T-helper 2 cell treated with Interferon-gamma antibody and Interleukin-4, amounts not matched to agents 5 μg/mL and 100 μg/mL, for 36 hours (primary cell): Measurements from ENCODE around the gene CHST5.
A peak's percentile ranks its signal among the peaks of the same experiment; 100 is the strongest.
"Not testable (repeated sequence)": the region's sequence is repeated elsewhere in the genome, so short reads cannot be mapped to it uniquely, and the experiment has no call there.

Experiments
- DNase-seq: peaks from one replicate; pipeline ENCODE4 v3.0.0; 2021; ENCODE audit warnings: low spot score
- H3K27ac Mint-ChIP-seq: one replicate; pipeline ENCODE4 v1.8.0; 2021; ENCODE audit warnings: mild to moderate bottlenecking, mixed read lengths
- H3K27me3 Mint-ChIP-seq: one replicate; pipeline ENCODE4 v1.8.0; 2021; ENCODE audit warnings: low read depth, mixed read lengths
- H3K36me3 Mint-ChIP-seq: one replicate; pipeline ENCODE4 v1.8.0; 2021; ENCODE audit warnings: low read depth, mixed read lengths
- H3K4me1 Mint-ChIP-seq: one replicate; pipeline ENCODE4 v1.8.0; 2021; ENCODE audit warnings: low read depth, mixed read lengths
- H3K4me3 Mint-ChIP-seq: one replicate; pipeline ENCODE4 v1.8.0; 2022; ENCODE audit warnings: mild to moderate bottlenecking, moderate library complexity, mixed read lengths
- H3K9me3 Mint-ChIP-seq: one replicate; pipeline ENCODE4 v1.8.0; 2021; ENCODE audit warnings: mixed read lengths

CHST5 gene

GRCh38 chr16:75537776-75538175 lies 1.9 kb upstream of the CHST5 start:
- DNase-seq = no peak
- Mint-ChIP-seq H3K27me3 (no peaks in the 10 kb centered on the region), H3K36me3 (no peaks in the 10 kb centered on the region), H3K4me1 (peaks cover 2% of the 10 kb centered on the region), H3K27ac (no peak overlapping the region), H3K9me3 (no peaks in the 10 kb centered on the region), H3K4me3 (no peak overlapping the region)

- Mint-ChIP-seq H3K9me3 (no peaks in the 10 kb centered on the region), H3K27me3 (no peaks in the 10 kb centered on the region), H3K4me1 (peaks cover under 1% of the 10 kb centered on the region), H3K36me3 (no peaks in the 10 kb centered on the region), H3K27ac (no peak overlapping the region), H3K4me3 (no peak overlapping the region)
- no peak for DNase-seq
Observed at GRCh38 chr16:75535211-75535843, 581 bp downstream of the CHST5 start.

- no peak for DNase-seq
- H3K36me3 Mint-ChIP-seq = no peaks in the 10 kb centered on the region
- H3K4me1 Mint-ChIP-seq = no peaks in the 10 kb centered on the region
- no peak overlapping the region for H3K27ac Mint-ChIP-seq
- H3K9me3 Mint-ChIP-seq = no peaks in the 10 kb centered on the region
- no peaks in the 10 kb centered on the region for H3K27me3 Mint-ChIP-seq
- H3K4me3 Mint-ChIP-seq = no peak overlapping the region
Observed at GRCh38 chr16:75534560-75535205, 1.2 kb downstream of the CHST5 start.

GRCh38 chr16:75532791-75533190 lies 3.1 kb downstream of the CHST5 start:
- Mint-ChIP-seq H3K4me3 (no peak overlapping the region), H3K4me1 (no peaks in the 10 kb centered on the region), H3K36me3 (no peaks in the 10 kb centered on the region), H3K9me3 (no peaks in the 10 kb centered on the region), H3K27ac (no peak overlapping the region), H3K27me3 (no peaks in the 10 kb centered on the region)
- no peak for DNase-seq

- Mint-ChIP-seq H3K27me3 (no peaks in the 10 kb centered on the region), H3K36me3 (no peaks in the 10 kb centered on the region), H3K9me3 (no peaks in the 10 kb centered on the region), H3K4me3 (no peak overlapping the region), H3K4me1 (no peaks in the 10 kb centered on the region), H3K27ac (no peak overlapping the region)
- no peak for DNase-seq
Observed at GRCh38 chr16:75532142-75532765, 3.7 kb downstream of the CHST5 start.

- DNase-seq = no peak
- no peaks in the 10 kb centered on the region for H3K9me3 Mint-ChIP-seq
- H3K36me3 Mint-ChIP-seq = no peaks in the 10 kb centered on the region
- H3K4me1 Mint-ChIP-seq = no peaks in the 10 kb centered on the region
- H3K27ac Mint-ChIP-seq = no peak overlapping the region
- no peak overlapping the region for H3K4me3 Mint-ChIP-seq
- H3K27me3 Mint-ChIP-seq = no peaks in the 10 kb centered on the region
Observed at GRCh38 chr16:75529959-75530358, 5.9 kb downstream of the CHST5 start.

GRCh38 chr16:75529056-75529905 lies 6.6 kb downstream of the CHST5 start:
- Mint-ChIP-seq H3K9me3 (no peaks in the 10 kb centered on the region), H3K4me3 (no peak overlapping the region), H3K27me3 (no peaks in the 10 kb centered on the region), H3K36me3 (no peaks in the 10 kb centered on the region), H3K4me1 (no peaks in the 10 kb centered on the region), H3K27ac (no peak overlapping the region)
- DNase-seq = no peak

GRCh38 chr16:75527825-75528299 lies 8.0 kb downstream of the CHST5 start:
- Mint-ChIP-seq H3K27ac (no peak overlapping the region), H3K27me3 (no peaks in the 10 kb centered on the region), H3K9me3 (no peaks in the 10 kb centered on the region)

GRCh38 chr16:75526032-75526790 lies 9.7 kb downstream of the CHST5 start:
- Mint-ChIP-seq H3K9me3 (no peaks in the 10 kb centered on the region), H3K4me1 (no peaks in the 10 kb centered on the region), H3K27me3 (peaks cover 3% of the 10 kb centered on the region), H3K27ac (no peak overlapping the region), H3K4me3 (no peak overlapping the region), H3K36me3 (no peaks in the 10 kb centered on the region)
- no peak for DNase-seq

More at GRCh38 chr16:75527825-75528299, 8.0 kb downstream of the CHST5 start:
- Mint-ChIP-seq H3K36me3 (no peaks in the 10 kb centered on the region), H3K4me3 (no peak overlapping the region), H3K4me1 (no peaks in the 10 kb centered on the region)
- DNase-seq = no peak

- Mint-ChIP-seq H3K27ac (no peak overlapping the region), H3K9me3 (no peaks in the 10 kb centered on the region), H3K36me3 (no peaks in the 10 kb centered on the region), H3K4me3 (no peak overlapping the region), H3K4me1 (peaks cover 7% of the 10 kb centered on the region), H3K27me3 (peaks cover 3% of the 10 kb centered on the region)
- DNase-seq = no peak
Observed at GRCh38 chr16:75519175-75519574, 16.7 kb downstream of the CHST5 start.

GRCh38 chr16:75516189-75516966 lies 19.5 kb downstream of the CHST5 start:
- H3K4me3 Mint-ChIP-seq = peak overlapping the region; percentile 72
- not testable (repeated sequence) for H3K27me3 Mint-ChIP-seq, H3K9me3 Mint-ChIP-seq, H3K4me1 Mint-ChIP-seq, H3K36me3 Mint-ChIP-seq
- DNase-seq = peak; percentile 13
- H3K27ac Mint-ChIP-seq = peak overlapping the region; percentile 55

GRCh38 chr16:75514296-75514695 lies 21.6 kb downstream of the CHST5 start:
- H3K4me3 Mint-ChIP-seq = no peak overlapping the region
- no peaks in the 10 kb centered on the region for H3K9me3 Mint-ChIP-seq
- H3K27ac Mint-ChIP-seq = no peak overlapping the region

GRCh38 chr16:75506574-75506973 lies 29.3 kb downstream of the CHST5 start:
- no peaks in the 10 kb centered on the region for H3K36me3 Mint-ChIP-seq
- peaks cover 12% of the 10 kb centered on the region for H3K27me3 Mint-ChIP-seq
- no peaks in the 10 kb centered on the region for H3K9me3 Mint-ChIP-seq
- DNase-seq = no peak
- no peak overlapping the region for H3K4me3 Mint-ChIP-seq
- no peak overlapping the region for H3K27ac Mint-ChIP-seq
- H3K4me1 Mint-ChIP-seq = no peaks in the 10 kb centered on the region

More at GRCh38 chr16:75514296-75514695, 21.6 kb downstream of the CHST5 start:
- Mint-ChIP-seq H3K36me3 (no peaks in the 10 kb centered on the region), H3K27me3 (no peaks in the 10 kb centered on the region), H3K4me1 (peaks cover 7% of the 10 kb centered on the region)
- DNase-seq = no peak
